Measurements from ENCODE around the gene DMAP1. TPM values are rescaled to one million over a fixed set of nuclear protein-coding genes. Genes with fewer than 3 reads are reported as not detected.

The DMAP1 gene
- total and polyA plus RNA-seq, 2 of the 8 experiments (the other 6 are each of a cell fraction or from before 2014, with no cell fraction given): 36.4 to 42.4 TPM

DNA sequence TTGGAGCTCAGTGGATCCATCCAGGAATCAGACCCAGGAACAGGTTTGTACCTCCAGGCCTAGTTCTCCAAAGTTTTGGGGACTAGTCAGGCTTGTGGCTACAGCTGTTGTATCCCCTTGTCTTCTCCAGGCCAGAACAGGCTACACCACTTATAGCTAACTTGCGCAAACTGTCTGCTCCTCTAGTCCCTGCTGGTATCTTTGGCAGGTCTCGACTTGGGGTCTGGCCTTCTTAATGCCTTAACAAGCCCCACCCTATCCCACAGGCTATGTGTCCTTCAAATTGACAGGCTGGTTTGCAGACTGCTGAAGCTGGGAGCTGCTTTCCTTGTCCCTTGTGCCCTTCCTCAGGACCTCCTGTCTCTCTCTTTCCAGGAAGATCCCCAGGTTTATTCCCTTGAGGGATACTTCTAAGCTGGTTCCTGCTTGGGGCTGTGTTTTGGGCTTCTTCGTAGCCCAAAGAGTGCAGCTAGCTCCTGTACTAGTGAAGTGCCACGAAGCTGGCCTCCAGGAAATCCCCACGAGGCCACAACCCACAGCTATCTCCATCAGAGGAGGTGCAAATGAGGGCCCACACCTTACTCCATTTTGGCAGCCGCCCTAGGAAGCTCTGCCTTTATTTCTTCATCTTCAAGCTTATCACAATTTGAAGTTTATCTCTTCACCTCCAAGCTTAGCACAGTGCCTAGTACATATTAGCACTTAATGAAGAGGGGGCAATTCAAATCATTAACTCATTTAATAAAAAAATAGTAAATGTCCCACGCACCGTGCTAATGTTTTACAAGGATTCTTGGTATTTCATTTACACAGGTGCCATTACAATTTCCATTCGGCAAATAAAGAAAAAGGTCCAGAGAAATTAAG is 683 bp upstream of the DMAP1 start (continued):
- no peak for TF ChIP-seq BRCA1 (IDR thresholded peaks at IDR 0.05; ENCODE audit: low read depth, low read length)
- TF ChIP-seq BCL11A (IDR thresholded peaks at IDR 0.05; ENCODE audit: low read depth in 2 of 2, low read length in 2 of 2): no peak

Measured in H1 (cell line).